ENCODE data around the gene LMNTD2.

Gene LMNTD2

DNA sequence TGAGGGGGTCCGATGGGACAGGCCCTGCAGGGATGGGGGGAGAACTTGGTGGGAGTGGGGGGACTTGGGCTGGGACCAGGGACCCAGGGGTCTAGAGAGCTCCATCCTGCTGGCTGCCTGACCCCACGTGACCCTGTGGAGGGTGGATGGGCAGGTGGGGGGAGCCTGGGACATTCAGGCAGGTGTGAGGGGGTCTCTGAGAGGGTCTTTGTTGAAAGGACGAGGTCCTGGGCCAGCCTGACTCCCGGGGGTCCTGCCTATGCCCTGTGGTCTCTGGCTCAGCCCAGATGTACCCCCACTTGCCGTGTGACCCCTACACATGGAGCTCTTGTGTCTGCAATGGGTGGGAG is 15.7 kb downstream of the LMNTD2 start:
- Histone ChIP-seq H4K20me1 (ENCODE audit: control insufficient read depth, insufficient read depth, low read depth, low read length) (no peaks in the 10 kb centered on the region), H3K4me3 (ENCODE audit: low read length) (no peak overlapping the region), H3K27me3 (ENCODE audit: control insufficient read depth, low read length) (no peaks in the 10 kb centered on the region), H3K9me2 (replicated peaks; ENCODE audit: control insufficient read depth, low read length) (no peaks in the 10 kb centered on the region), H3K4me1 (ENCODE audit: control insufficient read depth, low read length) (peaks cover 18% of the 10 kb centered on the region), H3K36me3 (ENCODE audit: control insufficient read depth, low read length) (no peaks in the 10 kb centered on the region), H3K27ac (ENCODE audit: low read depth, low read length) (no peak overlapping the region), H3K4me2 (ENCODE audit: low read length) (no peak overlapping the region), H3K9me3 (ENCODE audit: control insufficient read depth, insufficient read depth, low read length) (no peaks in the 10 kb centered on the region), H3F3A (ENCODE audit: control insufficient read depth, insufficient read depth) (no peaks in the 10 kb centered on the region), H3K79me2 (ENCODE audit: control insufficient read depth, low read length) (no peaks in the 10 kb centered on the region)
- no peak for TF ChIP-seq EZH2phosphoT487 (IDR thresholded peaks at IDR 0.05; ENCODE audit: borderline replicate concordance, low read length)
- TF ChIP-seq, protein P1, sequence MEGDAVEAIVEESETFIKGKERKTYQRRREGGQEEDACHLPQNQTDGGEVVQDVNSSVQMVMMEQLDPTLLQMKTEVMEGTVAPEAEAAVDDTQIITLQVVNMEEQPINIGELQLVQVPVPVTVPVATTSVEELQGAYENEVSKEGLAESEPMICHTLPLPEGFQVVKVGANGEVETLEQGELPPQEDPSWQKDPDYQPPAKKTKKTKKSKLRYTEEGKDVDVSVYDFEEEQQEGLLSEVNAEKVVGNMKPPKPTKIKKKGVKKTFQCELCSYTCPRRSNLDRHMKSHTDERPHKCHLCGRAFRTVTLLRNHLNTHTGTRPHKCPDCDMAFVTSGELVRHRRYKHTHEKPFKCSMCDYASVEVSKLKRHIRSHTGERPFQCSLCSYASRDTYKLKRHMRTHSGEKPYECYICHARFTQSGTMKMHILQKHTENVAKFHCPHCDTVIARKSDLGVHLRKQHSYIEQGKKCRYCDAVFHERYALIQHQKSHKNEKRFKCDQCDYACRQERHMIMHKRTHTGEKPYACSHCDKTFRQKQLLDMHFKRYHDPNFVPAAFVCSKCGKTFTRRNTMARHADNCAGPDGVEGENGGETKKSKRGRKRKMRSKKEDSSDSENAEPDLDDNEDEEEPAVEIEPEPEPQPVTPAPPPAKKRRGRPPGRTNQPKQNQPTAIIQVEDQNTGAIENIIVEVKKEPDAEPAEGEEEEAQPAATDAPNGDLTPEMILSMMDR (IDR thresholded peaks at IDR 0.05; ENCODE audit: low read depth, low read length, poor library complexity, severe bottlenecking): no peak

DNA sequence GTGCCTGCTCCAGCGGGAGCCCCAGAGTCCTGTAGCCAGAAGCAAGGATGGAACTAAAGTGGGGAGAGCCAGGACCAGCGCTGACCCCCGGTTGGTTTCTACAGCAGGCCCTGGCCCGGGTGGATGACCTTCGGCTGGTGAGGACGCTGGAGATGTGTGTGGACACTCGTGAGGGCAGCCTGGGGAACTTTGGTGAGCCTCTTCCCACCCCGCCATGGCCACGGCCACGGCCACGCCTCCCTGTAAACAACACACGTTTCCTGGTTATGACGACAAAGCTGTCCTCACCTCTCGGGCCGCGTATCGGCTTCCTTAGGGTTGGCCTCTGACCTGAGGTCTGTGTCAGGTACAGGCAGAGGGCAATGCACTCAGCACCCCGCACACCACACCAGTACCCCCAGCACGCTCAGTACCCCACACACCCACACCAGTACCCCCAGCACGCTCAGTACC is 19.1 kb downstream of the LMNTD2 start:
- Histone ChIP-seq H3K9me3 (ENCODE audit: control insufficient read depth, insufficient read depth, low read length) (no peaks in the 10 kb centered on the region), H3K27me3 (ENCODE audit: control insufficient read depth, low read length) (no peaks in the 10 kb centered on the region), H3K4me2 (ENCODE audit: low read length) (no peak overlapping the region), H3K27ac (ENCODE audit: low read depth, low read length) (no peak overlapping the region), H3K79me2 (ENCODE audit: control insufficient read depth, low read length) (no peaks in the 10 kb centered on the region; the same call in 1 of the 2 replicates), H3F3A (ENCODE audit: control insufficient read depth, insufficient read depth) (peaks cover 5% of the 10 kb centered on the region; the same call in 1 of the 2 replicates), H3K4me3 (ENCODE audit: low read length) (no peak overlapping the region), H3K36me3 (ENCODE audit: control insufficient read depth, low read length) (no peaks in the 10 kb centered on the region), H4K20me1 (ENCODE audit: control insufficient read depth, insufficient read depth, low read depth, low read length) (no peaks in the 10 kb centered on the region), H3K9me2 (replicated peaks; ENCODE audit: control insufficient read depth, low read length) (no peaks in the 10 kb centered on the region), H3K4me1 (ENCODE audit: control insufficient read depth, low read length) (peaks cover 26% of the 10 kb centered on the region)
- TF ChIP-seq EZH2phosphoT487 (IDR thresholded peaks at IDR 0.05; ENCODE audit: borderline replicate concordance, low read length): no peak
- TF ChIP-seq, protein P1 (IDR thresholded peaks at IDR 0.05; ENCODE audit: low read depth, low read length, poor library complexity, severe bottlenecking): no peak

DNA sequence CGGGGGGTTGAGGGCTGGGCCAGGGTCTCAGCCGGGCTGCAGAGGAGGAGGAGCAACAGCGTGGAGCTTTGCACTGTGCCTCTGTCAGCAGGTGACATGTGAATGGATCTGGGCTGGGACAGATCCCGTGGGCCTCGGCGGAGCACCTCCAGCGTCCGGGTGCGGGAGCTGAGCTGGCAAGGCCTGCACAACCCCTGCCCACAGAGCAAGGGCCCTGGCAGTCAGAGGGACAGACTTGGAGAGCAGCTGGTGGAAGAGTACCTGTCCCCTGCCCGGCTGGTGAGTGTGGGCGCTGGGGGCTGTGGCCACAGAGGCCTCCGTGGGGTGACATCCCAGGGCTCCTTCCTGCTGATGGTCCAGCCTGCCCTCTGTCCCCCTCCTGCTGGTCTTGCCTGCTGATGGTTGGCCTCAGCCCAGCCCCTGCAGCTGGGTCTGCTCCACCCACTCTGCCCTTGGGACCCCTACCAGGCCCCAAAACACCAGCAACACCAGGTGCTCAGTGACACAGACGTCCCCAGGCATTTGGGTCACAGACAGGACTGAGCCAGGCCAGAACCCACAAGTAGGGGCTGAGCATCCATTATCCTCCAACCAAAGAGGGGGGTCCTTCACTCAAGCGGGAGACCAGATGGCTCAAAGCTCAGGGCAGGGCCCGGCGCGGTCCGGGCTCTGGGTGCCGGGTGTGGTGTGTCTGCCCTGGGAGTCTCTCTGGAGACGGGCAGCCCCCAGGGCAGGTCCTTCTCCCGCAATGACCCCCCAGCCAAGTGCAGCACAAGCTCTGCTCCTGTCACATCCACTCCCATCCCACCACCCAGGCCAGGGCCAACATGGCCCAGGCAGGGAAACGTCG is 19.7 kb downstream of the LMNTD2 start:
- Histone ChIP-seq H3K27ac (ENCODE audit: low read depth, low read length) (no peak overlapping the region), H3K4me2 (ENCODE audit: low read length) (no peak overlapping the region), H3K36me3 (ENCODE audit: control insufficient read depth, low read length) (no peaks in the 10 kb centered on the region)

More for the DNA sequence above, 19.7 kb downstream of the LMNTD2 start:
- Histone ChIP-seq H3K79me2 (ENCODE audit: control insufficient read depth, low read length) (peaks cover 3% of the 10 kb centered on the region; the same call in 1 of the 2 replicates), H3K4me1 (ENCODE audit: control insufficient read depth, low read length) (peaks cover 31% of the 10 kb centered on the region), H4K20me1 (ENCODE audit: control insufficient read depth, insufficient read depth, low read depth, low read length) (no peaks in the 10 kb centered on the region), H3K9me2 (replicated peaks; ENCODE audit: control insufficient read depth, low read length) (no peaks in the 10 kb centered on the region), H3K9me3 (ENCODE audit: control insufficient read depth, insufficient read depth, low read length) (no peaks in the 10 kb centered on the region), H3F3A (ENCODE audit: control insufficient read depth, insufficient read depth) (peaks cover 10% of the 10 kb centered on the region), H3K4me3 (ENCODE audit: low read length) (no peak overlapping the region), H3K27me3 (ENCODE audit: control insufficient read depth, low read length) (no peaks in the 10 kb centered on the region)
- no peak for TF ChIP-seq EZH2phosphoT487 (IDR thresholded peaks at IDR 0.05; ENCODE audit: borderline replicate concordance, low read length)
- TF ChIP-seq, protein P1 (IDR thresholded peaks at IDR 0.05; ENCODE audit: low read depth, low read length, poor library complexity, severe bottlenecking): no peak

All from DOHH2 (cell line).